HepG2 (cell line): Measurements from ENCODE around the gene AQP5. TPM values are rescaled to one million over a fixed set of nuclear protein-coding genes. Genes with fewer than 3 reads are reported as not detected.

Experiments
- ARID3A ChIP-seq: IDR thresholded peaks from 2 replicates; pipeline ENCODE4 v1.6.1; 2012; ENCODE audit warnings: low read depth, low read length, improper control_type of control experiment
- CTCF ChIP-seq: sonication (generic); formaldehyde crosslinking; IDR thresholded peaks from 2 replicates; pipeline ENCODE4 v1.5.0; 2020; ENCODE audit warnings: mild to moderate bottlenecking, missing genetic modification reagents, moderate library complexity
- ESRRA ChIP-seq: sonication (generic); formaldehyde crosslinking; IDR thresholded peaks from 2 replicates; pipeline ENCODE4 v1.5.1; 2020; ENCODE audit warnings: mild to moderate bottlenecking, low read depth, missing genetic modification reagents
- GLI4 ChIP-seq: sonication (generic); formaldehyde crosslinking; IDR thresholded peaks from 2 replicates; pipeline ENCODE4 v1.5.1; 2020; ENCODE audit warnings: missing genetic modification reagents, mild to moderate bottlenecking, moderate library complexity, borderline replicate concordance
- GLMP ChIP-seq: sonication (generic); formaldehyde crosslinking; IDR thresholded peaks from 2 replicates; pipeline ENCODE4 v1.9.0; 2021; ENCODE audit warnings: missing genetic modification reagents, mild to moderate bottlenecking, borderline replicate concordance
- HNRNPH1 ChIP-seq: fragments of 200-400 bp; formaldehyde crosslinking; optimal IDR thresholded peaks from 2 replicates; pipeline ENCODE3; 2017; ENCODE audit warnings: mild to moderate bottlenecking, low read depth, low read length
- HOMEZ ChIP-seq: IDR thresholded peaks from 2 replicates; pipeline ENCODE4 v1.6.1; 2016; ENCODE audit warnings: low read depth
- ISL2 ChIP-seq: sonication (generic); formaldehyde crosslinking; IDR thresholded peaks from 2 replicates; pipeline ENCODE4 v1.5.0; 2020; ENCODE audit warnings: missing genetic modification reagents
- MTA1 ChIP-seq: sonication (generic); formaldehyde crosslinking; IDR thresholded peaks from 2 replicates; pipeline ENCODE4 v1.4.0; 2020; ENCODE audit warnings: missing genetic modification reagents, mild to moderate bottlenecking, borderline replicate concordance
- MXD3 ChIP-seq: IDR thresholded peaks from 2 replicates; pipeline ENCODE4 v1.6.1; 2016; ENCODE audit warnings: mild to moderate bottlenecking, missing biosample characterization, missing genetic modification reagents
- NFKB2 ChIP-seq: sonication (generic); formaldehyde crosslinking; IDR thresholded peaks from 2 replicates; pipeline ENCODE4 v1.4.0; 2020; ENCODE audit warnings: missing genetic modification reagents, borderline replicate concordance
- SP1 ChIP-seq, 2 experiments: fragments of 450-650 bp in 1 of 2; sonication (generic) in 1 of 2; formaldehyde crosslinking in 1 of 2; IDR thresholded peaks; 2 replicates each; pipeline versions ENCODE4 v1.4.0 to v1.6.1; 2016 to 2020; ENCODE audit warnings: missing genetic modification reagents in 1 of 2
- TCF7 ChIP-seq: sonication (generic); IDR thresholded peaks from 2 replicates; pipeline ENCODE4 v1.6.1; 2016; ENCODE audit warnings: antibody characterized with exemption, low read depth
- ZFP36L2 ChIP-seq: sonication (generic); formaldehyde crosslinking; IDR thresholded peaks from 2 replicates; pipeline ENCODE4 v1.4.0; 2020; ENCODE audit warnings: missing genetic modification reagents
- ZNF280B ChIP-seq: sonication (generic); formaldehyde crosslinking; IDR thresholded peaks from 2 replicates; pipeline ENCODE4 v1.5.0; 2020; ENCODE audit warnings: missing genetic modification reagents, mild to moderate bottlenecking, borderline replicate concordance
- ZNF326 ChIP-seq: sonication (generic); formaldehyde crosslinking; IDR thresholded peaks from 2 replicates; pipeline ENCODE4 v1.4.0; 2020; ENCODE audit warnings: missing genetic modification reagents, borderline replicate concordance
- ZNF337 ChIP-seq: sonication (generic); formaldehyde crosslinking; IDR thresholded peaks from 2 replicates; pipeline ENCODE4 v1.5.1; 2020; ENCODE audit warnings: missing genetic modification reagents, low read depth, mild to moderate bottlenecking, borderline replicate concordance
- ZNF713 ChIP-seq: sonication (generic); formaldehyde crosslinking; IDR thresholded peaks from 2 replicates; pipeline ENCODE4 v1.4.0; 2020; ENCODE audit warnings: mild to moderate bottlenecking, missing genetic modification reagents
- ZNF766 ChIP-seq: sonication (generic); formaldehyde crosslinking; IDR thresholded peaks from 2 replicates; pipeline ENCODE4 v1.5.0; 2020; ENCODE audit warnings: missing genetic modification reagents, borderline replicate concordance
- ZNF772 ChIP-seq: sonication (generic); formaldehyde crosslinking; IDR thresholded peaks from 2 replicates; pipeline ENCODE4 v1.5.0; 2020; ENCODE audit warnings: mild to moderate bottlenecking, missing genetic modification reagents
- ZNF816 ChIP-seq: sonication (generic); formaldehyde crosslinking; IDR thresholded peaks from 2 replicates; pipeline ENCODE4 v1.8.0; 2022; ENCODE audit warnings: missing genetic modification reagents, mild to moderate bottlenecking, borderline replicate concordance
- polyA plus RNA-seq, 8 experiments: library from polyadenylated mRNA; depleted of rRNA in 3 of 8; stranded (reverse) in 7 of 8; unstranded in 1 of 8; fragments of >200 nt; fragmentation: Illumina TruSeq in 4 of 8; extraction: Trizol in 4 of 8; gene quantifications; 2 replicates each; pipeline versions ENCODE4 v1.2.1 to v1.2.3, GENCODE V29; 2011 to 2016; ENCODE audit warnings: low read depth in 4 of 8, missing spikeins in 1 of 8, mixed read lengths in 1 of 8; ENCODE audit not compliant: insufficient read depth in 1 of 8
- total RNA-seq, 5 experiments: library from RNA; depleted of rRNA; stranded (reverse); fragments of >200 nt; fragmentation: Illumina TruSeq; extraction: Trizol; gene quantifications; 2 replicates each; pipeline ENCODE4 v1.2.3, GENCODE V29; 2016; ENCODE audit warnings: low read depth in 1 of 5

Gene AQP5
- total and polyA plus RNA-seq, 2 of the 13 experiments (the other 11 are each of a cell fraction or from before 2014, with no cell fraction given): not detected

GRCh38 chr12:49967042-49967776, 5.5 kb downstream of the AQP5 start (continued):
- TF ChIP-seq ZNF280B: 0 out of 2 replicates have a peak, but pooled peaks have one; percentile 16
- TF ChIP-seq MXD3 (CRISPR knock-in tag): no peak
- TF ChIP-seq ZFP36L2 (CRISPR knock-in tag): no peak
- peak; percentile 81; the same call in 1 of the 2 replicates for TF ChIP-seq ESRRA (CRISPR knock-in tag)
- TF ChIP-seq GLI4 (CRISPR knock-in tag): no peak
- TF ChIP-seq TCF7: no peak
- 0 out of 2 replicates have a peak, but pooled peaks have one; percentile 79 for TF ChIP-seq ZNF713 (CRISPR knock-in tag)
- no peak for TF ChIP-seq ZNF766 (CRISPR knock-in tag)
- no peak for TF ChIP-seq HOMEZ (CRISPR knock-in tag)
- TF ChIP-seq ISL2 (CRISPR knock-in tag): no peak
- no peak for TF ChIP-seq SP1 (IDR thresholded peaks at IDR 0.05)
- TF ChIP-seq SP1 (CRISPR knock-in tag; IDR thresholded peaks at IDR 0.05): no peak
- TF ChIP-seq CTCF (CRISPR knock-in tag): peak; percentile 91
- TF ChIP-seq ZNF816: no peak
- TF ChIP-seq NFKB2 (CRISPR knock-in tag): no peak; the same call in 1 of the 2 replicates
- no peak for TF ChIP-seq MTA1 (CRISPR knock-in tag)
- no peak for TF ChIP-seq ARID3A
- TF ChIP-seq ZNF337: no peak
- TF ChIP-seq HNRNPH1: no peak
- peak; percentile 84 for TF ChIP-seq ZNF772
- TF ChIP-seq GLMP (CRISPR knock-in tag): no peak
- TF ChIP-seq ZNF326 (CRISPR knock-in tag): no peak
